Measurements from ENCODE around the gene ABCB6. TPM values are rescaled to one million over a fixed set of nuclear protein-coding genes. Genes with fewer than 3 reads are reported as not detected.
A peak's percentile ranks its signal among the peaks of the same experiment; 100 is the strongest.

Gene ABCB6
- total RNA-seq, 1 donor, result 27.3 TPM

GRCh38 chr2:219228911-219229304, 10.2 kb upstream of the ABCB6 start:
- TF ChIP-seq CTCF (IDR thresholded peaks at IDR 0.05; ENCODE audit: insufficient read depth, low read length), result no peak
- H3K4me3 ChIP-seq (ENCODE audit: low read depth, low read length), result peak overlapping the region; percentile 86
- no peak for DNase-seq (ENCODE audit: low read depth)

GRCh38 chr2:219228041-219228910, 9.5 kb upstream of the ABCB6 start:
- DNase-seq (ENCODE audit: low read depth), result peak; percentile 14
- TF ChIP-seq CTCF (IDR thresholded peaks at IDR 0.05; ENCODE audit: insufficient read depth, low read length), result no peak
- H3K4me3 ChIP-seq (ENCODE audit: low read depth, low read length), result peak overlapping the region; percentile 86

DNA sequence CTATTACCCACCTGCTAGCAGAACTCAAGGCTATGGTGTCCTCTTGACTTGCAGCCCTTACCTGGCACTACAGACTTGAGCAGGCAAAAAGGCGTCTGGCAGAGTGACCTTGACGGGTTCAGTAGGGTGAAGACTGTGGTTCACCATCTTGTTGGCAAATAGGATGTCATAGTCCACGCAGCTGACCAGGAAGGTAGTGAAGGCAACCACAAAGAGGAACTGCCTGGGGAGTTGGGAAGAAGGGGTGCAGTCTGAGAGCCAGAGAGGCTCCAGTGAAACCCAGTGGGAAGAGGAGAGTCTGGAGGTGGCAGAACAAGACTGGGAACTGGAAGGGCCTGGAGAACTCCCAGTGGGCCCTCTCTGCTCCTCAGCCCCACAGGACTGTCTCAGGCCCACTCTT, 6.6 kb upstream of the ABCB6 start:
- no peak for TF ChIP-seq CTCF (IDR thresholded peaks at IDR 0.05; ENCODE audit: insufficient read depth, low read length)
- no peak overlapping the region for H3K4me3 ChIP-seq (ENCODE audit: low read depth, low read length)
- no peak for DNase-seq (ENCODE audit: low read depth)

- no peak for TF ChIP-seq CTCF (IDR thresholded peaks at IDR 0.05; ENCODE audit: insufficient read depth, low read length)
- H3K4me3 ChIP-seq (ENCODE audit: low read depth, low read length), result no peak overlapping the region
- no peak for DNase-seq (ENCODE audit: low read depth)
Observed at GRCh38 chr2:219223831-219224610, 5.3 kb upstream of the ABCB6 start.

DNA sequence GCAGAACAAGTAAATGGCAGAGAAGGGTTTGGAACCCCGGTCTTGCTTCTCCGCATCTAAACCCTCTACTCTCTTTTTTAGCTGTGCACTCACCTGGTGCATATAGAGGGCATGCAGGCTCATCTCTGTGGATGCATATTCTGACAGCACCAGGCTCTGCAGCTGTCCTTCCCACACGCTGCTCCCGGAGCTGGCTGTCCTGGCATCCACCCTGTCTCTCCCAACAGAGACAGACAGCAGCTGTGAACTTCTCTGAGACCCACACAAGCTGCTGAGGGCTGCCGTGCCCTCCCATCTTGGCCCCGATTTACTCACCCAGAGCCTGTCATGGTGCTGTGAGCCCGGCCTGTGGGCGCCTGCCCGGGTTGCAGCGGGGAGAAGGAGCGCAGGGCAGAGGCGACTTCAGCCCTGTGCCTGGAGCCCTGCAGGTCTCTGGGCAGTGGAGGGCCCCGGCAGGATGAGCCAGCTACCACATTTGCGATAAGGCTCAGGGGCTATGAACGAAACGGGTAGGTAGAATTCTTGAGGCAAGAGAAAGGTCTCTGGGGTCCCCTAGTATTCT, 3.3 kb upstream of the ABCB6 start:
- H3K4me3 ChIP-seq (ENCODE audit: low read depth, low read length), result no peak overlapping the region
- TF ChIP-seq CTCF (IDR thresholded peaks at IDR 0.05; ENCODE audit: insufficient read depth, low read length), result no peak
- no peak for DNase-seq (ENCODE audit: low read depth)

DNA sequence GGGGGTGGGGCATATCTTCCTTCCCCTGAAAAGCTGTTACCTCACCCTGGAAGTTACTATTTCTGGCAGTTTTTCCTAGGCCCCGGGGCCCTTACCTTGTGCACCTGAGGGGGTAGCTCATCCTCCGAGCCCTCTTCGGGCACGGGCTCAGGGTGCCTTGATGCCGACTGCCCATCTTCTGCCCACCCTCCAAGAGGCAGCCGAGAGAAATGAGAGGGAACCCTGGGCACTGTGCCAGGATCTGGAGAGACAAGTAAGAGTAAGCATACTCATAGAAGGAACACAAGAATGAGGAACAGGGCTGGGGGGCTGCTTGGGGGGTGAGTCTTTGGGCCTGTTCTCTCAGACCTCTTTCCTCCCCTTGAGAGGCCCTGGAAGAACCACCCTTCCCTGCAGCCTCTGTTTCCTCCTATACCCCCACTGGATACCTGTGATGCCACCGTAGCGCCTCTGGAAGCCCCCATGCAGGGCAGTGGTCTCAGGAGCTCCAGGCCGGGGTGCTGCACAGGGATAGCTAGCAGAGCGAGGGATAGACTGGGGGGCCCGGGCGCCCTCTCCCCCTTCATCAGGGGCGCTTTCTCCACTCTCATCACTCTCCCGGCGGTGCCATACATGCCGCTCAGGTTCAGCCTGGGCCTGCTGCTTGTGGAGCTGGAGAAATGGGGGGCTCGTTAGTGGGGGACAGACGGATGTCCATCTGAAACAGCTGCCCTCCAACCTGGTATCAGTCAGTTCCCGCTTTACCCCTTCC, 2.1 kb upstream of the ABCB6 start:
- H3K4me3 ChIP-seq (ENCODE audit: low read depth, low read length), result no peak overlapping the region
- no peak for TF ChIP-seq CTCF (IDR thresholded peaks at IDR 0.05; ENCODE audit: insufficient read depth, low read length)
- no peak for DNase-seq (ENCODE audit: low read depth)
